SK-N-SH (cell line): Measurements from ENCODE around the gene ANKRD44. TPM values are rescaled to one million over a fixed set of nuclear protein-coding genes. Genes with fewer than 3 reads are reported as not detected.

Experiments used
- CTCF ChIA-PET: fragments of 300-600, 350-600 bp; formaldehyde crosslinking; extraction: SDS; loops from one replicate; lab custom pipeline; 2021; lab: Yijun Ruan, JAX
- POLR2A ChIA-PET: fragments of 350-600 bp; sonication (Branson Sonifier 250); formaldehyde crosslinking; extraction: SDS; loops from one replicate; lab custom pipeline; 2020; ENCODE audit warnings: antibody characterized with exemption, inconsistent platforms; lab: Yijun Ruan, JAX
- DNase-seq: peaks from one replicate; pipeline ENCODE4 v3.0.0; 2012
- H2AFZ ChIP-seq: fragments of 200-600 bp; sonication (generic); 2 replicates; pipeline ENCODE4 v1.8.1; 2016; ENCODE audit warnings: antibody characterized with exemption, mild to moderate bottlenecking, low read depth
- H3F3A ChIP-seq: fragments of 200-600 bp; sonication (generic); replicated peaks from 2 replicates; pipeline ENCODE3; 2016; ENCODE audit warnings: antibody characterized with exemption, mild to moderate bottlenecking; ENCODE audit not compliant: insufficient read depth
- H3K27ac ChIP-seq, 2 experiments: fragments of 200-500 bp in 1 of 2; fragments of 200-600 bp in 1 of 2; sonication (Bioruptor generic) in 1 of 2; sonication (generic), shearing (Covaris generic) in 1 of 2; 2 replicates each; pipeline versions ENCODE4 v1.5.1 to v1.6.1; 2014 to 2016; ENCODE audit warnings: low read depth in 2 of 2, inconsistent platforms in 1 of 2, low read length in 1 of 2, mild to moderate bottlenecking in 1 of 2, mixed read lengths in 1 of 2
- H3K27me3 ChIP-seq: fragments of 200-600 bp; sonication (generic), shearing (Covaris generic); 2 replicates; pipeline ENCODE4 v1.6.1; 2016; ENCODE audit warnings: mixed run types; ENCODE audit not compliant: insufficient read depth
- H3K36me3 ChIP-seq, 2 experiments: fragments of 200-500 bp in 1 of 2; fragments of 200-600 bp in 1 of 2; sonication (Bioruptor generic) in 1 of 2; sonication (generic) in 1 of 2; replicated peaks in 1 of 2; 2 replicates each; pipeline versions ENCODE3 to v1.5.1; 2014 to 2016; ENCODE audit warnings: low read length in 1 of 2, mild to moderate bottlenecking in 1 of 2; ENCODE audit not compliant: insufficient read depth in 2 of 2, control insufficient read depth in 1 of 2
- H3K4me1 ChIP-seq, 2 experiments: fragments of 200-500 bp in 1 of 2; fragments of 200-600 bp in 1 of 2; sonication (Bioruptor generic) in 1 of 2; sonication (generic), shearing (Covaris generic) in 1 of 2; 2 replicates each; pipeline versions ENCODE4 v1.5.1 to v1.6.1; 2014 to 2016; ENCODE audit warnings: low read depth in 1 of 2, low read length in 1 of 2, mixed run types in 1 of 2; ENCODE audit not compliant: insufficient read depth in 2 of 2, control insufficient read depth in 1 of 2
- H3K4me2 ChIP-seq: fragments of 200-600 bp; sonication (generic), shearing (Covaris generic); 2 replicates; pipeline ENCODE4 v1.6.1; 2017; ENCODE audit warnings: mixed run types
- H3K4me3 ChIP-seq, 2 experiments: fragments of 200-500 bp in 1 of 2; fragments of 200-600 bp in 1 of 2; sonication (Bioruptor generic) in 1 of 2; sonication (generic), shearing (Covaris generic) in 1 of 2; 2 replicates each; pipeline versions ENCODE4 v1.5.1 to v1.8.1; 2014 to 2016; ENCODE audit warnings: low read depth in 2 of 2, inconsistent platforms in 1 of 2, low read length in 1 of 2, mild to moderate bottlenecking in 1 of 2, mixed read lengths in 1 of 2, moderate library complexity in 1 of 2
- H3K79me2 ChIP-seq: fragments of 200-600 bp; sonication (generic); 2 replicates; pipeline ENCODE4 v1.8.1; 2017; ENCODE audit warnings: mild to moderate bottlenecking; ENCODE audit not compliant: insufficient read depth
- H3K9ac ChIP-seq: fragments of 200-600 bp; sonication (generic); 2 replicates; pipeline ENCODE4 v1.6.1; 2017; ENCODE audit warnings: mixed run types
- H3K9me2 ChIP-seq: fragments of 200-600 bp; sonication (generic); 2 replicates; pipeline ENCODE4 v1.6.1; 2017; ENCODE audit warnings: mixed run types
- H3K9me3 ChIP-seq: fragments of 200-600 bp; sonication (generic); 2 replicates; pipeline ENCODE4 v1.6.1; 2017; ENCODE audit warnings: mixed run types, mild to moderate bottlenecking, moderate library complexity
- H4K20me1 ChIP-seq: fragments of 200-600 bp; sonication (generic); 2 replicates; pipeline ENCODE4 v1.6.1; 2017; ENCODE audit warnings: mild to moderate bottlenecking, mixed run types; ENCODE audit not compliant: insufficient read depth
- EP300 ChIP-seq, 2 experiments: IDR thresholded peaks; 2 replicates each; pipeline versions ENCODE4 v1.4.0 to v1.6.1; 2012; ENCODE audit warnings: borderline replicate concordance in 1 of 2, low read depth in 1 of 2, low read length in 1 of 2
- FOSL2 ChIP-seq: IDR thresholded peaks from 2 replicates; pipeline ENCODE4 v1.4.0; 2012; ENCODE audit warnings: low read depth, mild to moderate bottlenecking, moderate library complexity, borderline replicate concordance
- JUND ChIP-seq: IDR thresholded peaks from 2 replicates; pipeline ENCODE4 v1.4.0; 2012
- MAX ChIP-seq: IDR thresholded peaks from 2 replicates; pipeline ENCODE4 v1.4.0; 2012; ENCODE audit warnings: low read depth
- NRF1 ChIP-seq: IDR thresholded peaks from 2 replicates; pipeline ENCODE4 v1.6.1; 2012; ENCODE audit warnings: low read depth, mild to moderate bottlenecking, low read length
- PBX3 ChIP-seq: IDR thresholded peaks from 2 replicates; pipeline ENCODE4; 2012
- REST ChIP-seq: IDR thresholded peaks from 2 replicates; pipeline ENCODE4 v1.6.1; 2012; ENCODE audit warnings: mild to moderate bottlenecking, low read depth, low read length, moderate library complexity
- TAF1 ChIP-seq: IDR thresholded peaks from 2 replicates; pipeline ENCODE4 v1.6.1; 2012; ENCODE audit warnings: low read depth, mild to moderate bottlenecking, low read length, moderate library complexity, borderline replicate concordance
- TEAD4 ChIP-seq: IDR thresholded peaks from 2 replicates; pipeline ENCODE4 v1.4.0; 2012; ENCODE audit warnings: mild to moderate bottlenecking, borderline replicate concordance; ENCODE audit not compliant: insufficient read depth
- USF1 ChIP-seq: IDR thresholded peaks from 2 replicates; pipeline ENCODE4 v1.4.0; 2012; ENCODE audit warnings: low read depth, borderline replicate concordance
- USF2 ChIP-seq: fragments of 150-350 bp; IDR thresholded peaks from 2 replicates; pipeline ENCODE4 v1.6.1; 2017; ENCODE audit warnings: antibody characterized with exemption, low read length, low read depth, borderline replicate concordance
- YY1 ChIP-seq: IDR thresholded peaks from 2 replicates; pipeline ENCODE4 v1.4.0; 2012; ENCODE audit warnings: low read depth, mild to moderate bottlenecking
- WGBS: methylation state at CpG from one replicate; pipeline ENCODE4 v1.1.6; 2017; ENCODE audit warnings: low lambda C conversion rate; 5-methylcytosine and 5-hydroxymethylcytosine counted together
- polyA plus RNA-seq, 3 experiments: library from polyadenylated mRNA; depleted of rRNA; stranded (reverse); fragments of >200 nt; gene quantifications; 2 replicates each; pipeline ENCODE4 v1.2.3, GENCODE V29; 2012

ANKRD44 gene
- polyA plus RNA-seq, 1 of the 3 experiments (the other 2 are of a cell fraction), result 12.5 TPM

GRCh38 chr2:197174539-197175094 lies 136.0 kb downstream of the ANKRD44 start:
- CTCF ChIA-PET, result no interaction called here
- Histone ChIP-seq H3F3A (peaks cover 7% of the 10 kb centered on the region), H3K4me1 (peaks cover 5 to 28% of the 10 kb centered on the region in 2 experiments), H3K9me3 (no peaks in the 10 kb centered on the region), H3K4me3 (no peak overlapping the region), H3K4me2 (no peak overlapping the region), H2AFZ (no peak overlapping the region), H3K27ac (peak overlapping the region in 1 of 2 experiments; percentile 2; a peak in 1 of 4 replicates), H3K36me3 (no peaks in the 10 kb centered on the region), H4K20me1 (no peaks in the 10 kb centered on the region), H3K9me2 (no peaks in the 10 kb centered on the region), H3K9ac (no peak overlapping the region), H3K79me2 (no peaks in the 10 kb centered on the region), H3K27me3 (no peaks in the 10 kb centered on the region)
- WGBS, result 55% methylated on average over 2 of the region's 2 CpGs
- POLR2A ChIA-PET, result no interaction called here
- DNase-seq, result no peak
- no peak for TF ChIP-seq NRF1
- TF ChIP-seq MAX, result no peak
- peak; percentile 27; the same call in 1 of the 2 replicates for TF ChIP-seq FOSL2
- TF ChIP-seq USF2, result no peak
- 0 out of 2 replicates have a peak, but pooled peaks have one; percentile 39 for TF ChIP-seq REST
- TF ChIP-seq TEAD4, result no peak
- no peak for TF ChIP-seq USF1
- TF ChIP-seq PBX3, result peak; percentile 55
- peak; percentile 35 for TF ChIP-seq JUND
- TF ChIP-seq TAF1, result no peak
- no peak for TF ChIP-seq EP300 (IDR thresholded peaks at IDR 0.05; ENCODE audit: borderline replicate concordance in 1 of 2, low read depth in 1 of 2, low read length in 1 of 2)
- no peak for TF ChIP-seq YY1
